Panc1 (cell line): ENCODE results near the gene UBE2U. TPM values are rescaled to one million over a fixed set of nuclear protein-coding genes. Genes with fewer than 3 reads are reported as not detected.

Source experiments
- ATAC-seq: fragments of 200-7000 bp; cut with Tn5 transposase; 2 replicates; pipeline ENCODE4 v1.9.1; 2020; ENCODE audit warnings: mild to moderate bottlenecking, moderate library complexity
- BruUV-seq: library from RNA; stranded (reverse); fragments of 400-500 nt; replicated peaks from 2 replicates; lab custom pipeline; 2021; lab: Mats Ljungman, UMichigan
- CTCF ChIA-PET: fragments of 300-600 bp; sonication (Branson Sonifier 250); formaldehyde crosslinking; loops from one replicate; lab custom pipeline; 2022; ENCODE audit warnings: antibody characterized with exemption; lab: Charles Lee
- POLR2A ChIA-PET: fragments of 300-600 bp; sonication (Branson Sonifier 250); formaldehyde crosslinking; loops from one replicate; lab custom pipeline; 2022; ENCODE audit warnings: antibody characterized with exemption; lab: Charles Lee
- DNase-seq: peaks from one replicate; pipeline ENCODE4 v3.0.0-alpha.2; 2010; ENCODE audit warnings: low read depth, low spot score
- H3K27ac ChIP-seq: 2 replicates; pipeline ENCODE4 v1.5.1; 2011; ENCODE audit warnings: mild to moderate bottlenecking, low read length, inconsistent platforms
- H3K27me3 ChIP-seq: fragments of 200-500 bp; sonication (Bioruptor generic); 2 replicates; pipeline ENCODE4 v1.6.0; 2014; ENCODE audit warnings: low read length, inconsistent platforms; ENCODE audit not compliant: control insufficient read depth, insufficient read depth
- H3K36me3 ChIP-seq: fragments of 200-500 bp; sonication (Bioruptor generic); 2 replicates; pipeline ENCODE4 v1.5.1; 2014; ENCODE audit warnings: inconsistent platforms, mild to moderate bottlenecking, low read length, moderate library complexity; ENCODE audit not compliant: control insufficient read depth, insufficient read depth
- H3K4me1 ChIP-seq: 2 replicates; pipeline ENCODE4 v1.5.1; 2011; ENCODE audit warnings: inconsistent platforms, mild to moderate bottlenecking, low read length, moderate library complexity; ENCODE audit not compliant: control insufficient read depth, insufficient read depth
- H3K4me3 ChIP-seq, 2 experiments: 2 replicates each; pipeline ENCODE4 v1.5.1; 2011 to 2012; ENCODE audit warnings: low read depth in 2 of 2, low read length in 2 of 2, mild to moderate bottlenecking in 2 of 2, inconsistent platforms in 1 of 2, moderate library complexity in 1 of 2
- H3K9me3 ChIP-seq: fragments of 200-500 bp; sonication (Bioruptor generic); 2 replicates; pipeline ENCODE4 v1.5.1; 2014; ENCODE audit warnings: low read depth, mild to moderate bottlenecking, inconsistent platforms, low read length, moderate library complexity; ENCODE audit not compliant: control insufficient read depth, insufficient read depth
- POLR2AphosphoS5 ChIP-seq: IDR thresholded peaks from 2 replicates; pipeline ENCODE4 v1.6.1; 2012; ENCODE audit warnings: mild to moderate bottlenecking, low read depth, low read length, moderate library complexity
- REST ChIP-seq, 2 experiments: IDR thresholded peaks; 2 replicates each; pipeline ENCODE4 v1.6.1; 2011 to 2012; ENCODE audit warnings: low read depth in 2 of 2, control low read depth in 1 of 2, low read length in 1 of 2, mild to moderate bottlenecking in 1 of 2, moderate library complexity in 1 of 2; ENCODE audit not compliant: insufficient read depth in 1 of 2
- SIN3A ChIP-seq: IDR thresholded peaks from 2 replicates; pipeline ENCODE4 v1.6.1; 2012; ENCODE audit warnings: low read depth, mild to moderate bottlenecking, low read length, moderate library complexity, borderline replicate concordance; ENCODE audit not compliant: insufficient read depth
- TCF7L2 ChIP-seq: IDR thresholded peaks from 2 replicates; pipeline ENCODE4 v1.6.1; 2011; ENCODE audit warnings: mild to moderate bottlenecking, low read depth, low read length, inconsistent platforms
- in situ Hi-C: cut with HindIII; loops from 2 replicates; pipeline ENCODE4 v1.10.0; 2016; ENCODE audit warnings: low sequenced_read_pairs, low pct_unique_long_range_greater_than_20kb
- intact Hi-C: fragments of 100-400 bp; cut with micrococcal nuclease; formaldehyde crosslinking; loops from one replicate; pipeline ENCODE4 v1.10.0; 2022; ENCODE audit not compliant: unreplicated experiment
- total RNA-seq: library from RNA; stranded (reverse); gene quantifications from one replicate; pipeline ENCODE4 v1.2.1, GENCODE V29; 2021; ENCODE audit not compliant: unreplicated experiment
- TF ChIP-seq, protein P1 (sequence below): fragments of 450-650 bp; IDR thresholded peaks from 2 replicates; pipeline ENCODE4 v1.5.1; 2017; ENCODE audit warnings: mild to moderate bottlenecking

Gene UBE2U
- total RNA-seq, 1 experiment from 2014 or later, result not detected

- TF ChIP-seq REST (IDR thresholded peaks at IDR 0.05; ENCODE audit: insufficient read depth in 1 of 2, low read depth in 2 of 2, low read length in 1 of 2) (no peak), POLR2AphosphoS5 (no peak), TCF7L2 (no peak), SIN3A (no peak)
- TF ChIP-seq, protein P1, sequence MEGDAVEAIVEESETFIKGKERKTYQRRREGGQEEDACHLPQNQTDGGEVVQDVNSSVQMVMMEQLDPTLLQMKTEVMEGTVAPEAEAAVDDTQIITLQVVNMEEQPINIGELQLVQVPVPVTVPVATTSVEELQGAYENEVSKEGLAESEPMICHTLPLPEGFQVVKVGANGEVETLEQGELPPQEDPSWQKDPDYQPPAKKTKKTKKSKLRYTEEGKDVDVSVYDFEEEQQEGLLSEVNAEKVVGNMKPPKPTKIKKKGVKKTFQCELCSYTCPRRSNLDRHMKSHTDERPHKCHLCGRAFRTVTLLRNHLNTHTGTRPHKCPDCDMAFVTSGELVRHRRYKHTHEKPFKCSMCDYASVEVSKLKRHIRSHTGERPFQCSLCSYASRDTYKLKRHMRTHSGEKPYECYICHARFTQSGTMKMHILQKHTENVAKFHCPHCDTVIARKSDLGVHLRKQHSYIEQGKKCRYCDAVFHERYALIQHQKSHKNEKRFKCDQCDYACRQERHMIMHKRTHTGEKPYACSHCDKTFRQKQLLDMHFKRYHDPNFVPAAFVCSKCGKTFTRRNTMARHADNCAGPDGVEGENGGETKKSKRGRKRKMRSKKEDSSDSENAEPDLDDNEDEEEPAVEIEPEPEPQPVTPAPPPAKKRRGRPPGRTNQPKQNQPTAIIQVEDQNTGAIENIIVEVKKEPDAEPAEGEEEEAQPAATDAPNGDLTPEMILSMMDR, result no peak
- Histone ChIP-seq H3K27me3 (no peaks in the 10 kb centered on the region), H3K4me1 (no peaks in the 10 kb centered on the region), H3K36me3 (no peaks in the 10 kb centered on the region), H3K9me3 (no peaks in the 10 kb centered on the region), H3K27ac (no peak overlapping the region), H3K4me3 (no peak overlapping the region)
- in situ Hi-C loops, result no loop called here
- intact Hi-C loops, result no loop called here
- CTCF ChIA-PET, result no interaction called here
- no TSS peak for BruUV-seq
- ATAC-seq (no peak), DNase-seq (no peak)
- POLR2A ChIA-PET, result no interaction called here
Observed at GRCh38 chr1:64280001-64280400, 76.6 kb downstream of the UBE2U start.

DNA sequence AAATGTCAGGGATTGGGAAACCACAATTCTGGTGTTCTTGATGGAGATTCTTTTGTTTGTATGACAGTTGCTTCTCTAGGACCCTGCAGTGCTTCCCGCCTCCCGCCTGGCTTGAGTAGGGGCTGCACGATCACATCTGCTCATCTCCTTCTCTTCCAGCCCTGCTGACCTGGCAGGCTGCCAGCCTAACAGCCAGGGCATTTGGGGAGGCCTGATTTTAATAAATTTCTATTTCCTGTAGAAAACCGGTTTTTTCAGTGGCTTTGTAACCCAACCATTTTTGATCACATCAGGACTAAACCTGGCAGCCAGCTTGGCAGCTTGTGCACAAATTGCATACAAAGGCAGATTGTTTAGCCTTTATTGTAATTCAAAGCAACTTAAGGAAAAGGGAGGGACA is 78.9 kb downstream of the UBE2U start:
- Histone ChIP-seq H3K4me3 (no peak overlapping the region), H3K27ac (no peak overlapping the region), H3K27me3 (no peaks in the 10 kb centered on the region), H3K9me3 (no peaks in the 10 kb centered on the region), H3K4me1 (no peaks in the 10 kb centered on the region; the same call in 1 of the 2 replicates), H3K36me3 (no peaks in the 10 kb centered on the region)
- in situ Hi-C loops, result no loop called here
- CTCF ChIA-PET, result no interaction called here
- ATAC-seq (no peak), DNase-seq (no peak)
- intact Hi-C loops, result no loop called here
- POLR2A ChIA-PET, result interaction anchor here (0.7 kb wide), 1 partner anchor 896 kb away, joined by 5 read pairs; no protein-coding TSS in a partner anchor
- no peak for TF ChIP-seq REST (IDR thresholded peaks at IDR 0.05; ENCODE audit: insufficient read depth in 1 of 2, low read depth in 2 of 2, low read length in 1 of 2)
- no TSS peak for BruUV-seq
